IMR-90 (cell line): ENCODE data around the gene MCM5. TPM values are rescaled to one million over a fixed set of nuclear protein-coding genes. Genes with fewer than 3 reads are reported as not detected.

ENCODE experiments used
- ATAC-seq: fragments of 200-7000 bp; cut with Tn5 transposase; 2 replicates; pipeline ENCODE4 v1.9.1; 2020; ENCODE audit warnings: low read depth, mild to moderate bottlenecking, moderate library complexity
- BruUV-seq: library from RNA; stranded (reverse); fragments of 400-500 nt; replicated peaks from 2 replicates; lab custom pipeline; 2021; lab: Mats Ljungman, UMichigan
- CTCF ChIA-PET: fragments of 300-600 bp; formaldehyde crosslinking; extraction: SDS; loops from one replicate; lab custom pipeline; 2021; ENCODE audit warnings: antibody characterized with exemption; lab: Yijun Ruan, JAX
- POLR2A ChIA-PET: fragments of 300-600 bp; sonication (Branson Sonifier 250); formaldehyde crosslinking; loops from one replicate; lab custom pipeline; 2022; ENCODE audit warnings: antibody characterized with exemption; ENCODE audit not compliant: unreplicated experiment; lab: Charles Lee
- DNase-seq: peaks from one replicate; pipeline ENCODE4 v3.0.0; 2013
- H2AFZ ChIP-seq: replicated peaks from 2 replicates; pipeline ENCODE3; 2013; ENCODE audit warnings: low read length, mild to moderate bottlenecking; ENCODE audit not compliant: poor library complexity
- H2AK5ac ChIP-seq: 2 replicates; pipeline ENCODE4 v1.6.1; 2013; ENCODE audit warnings: low read depth, low read length, inconsistent platforms
- H2AK9ac ChIP-seq: replicated peaks from 2 replicates; pipeline ENCODE3; 2013; ENCODE audit warnings: mild to moderate bottlenecking, low read depth, low read length, moderate library complexity; ENCODE audit not compliant: poor library complexity
- H2BK120ac ChIP-seq: 2 replicates; pipeline ENCODE4 v1.6.1; 2013; ENCODE audit warnings: low read depth, low read length, inconsistent platforms
- H2BK15ac ChIP-seq: 3 replicates; pipeline ENCODE4 v1.6.1; 2013; ENCODE audit warnings: low read depth, low read length, inconsistent platforms
- H2BK20ac ChIP-seq: 2 replicates; pipeline ENCODE4 v1.6.1; 2013; ENCODE audit warnings: low read depth, mild to moderate bottlenecking, inconsistent platforms, low read length, moderate library complexity
- H2BK5ac ChIP-seq: 2 replicates; pipeline ENCODE4 v1.6.1; 2013; ENCODE audit warnings: mild to moderate bottlenecking, low read depth, low read length, inconsistent platforms; ENCODE audit not compliant: poor library complexity, severe bottlenecking
- H3K14ac ChIP-seq: replicated peaks from 2 replicates; pipeline ENCODE4 v1.6.1; 2013; ENCODE audit warnings: low read depth, low read length, inconsistent platforms
- H3K18ac ChIP-seq: 2 replicates; pipeline ENCODE4 v1.6.1; 2013; ENCODE audit warnings: low read depth, low read length, control low read depth
- H3K23ac ChIP-seq: 2 replicates; pipeline ENCODE4 v1.6.1; 2013; ENCODE audit warnings: low read depth, low read length, inconsistent platforms
- H3K27ac ChIP-seq: 2 replicates; pipeline ENCODE4 v1.5.1; 2013; ENCODE audit warnings: mild to moderate bottlenecking, control low read depth, low read length; ENCODE audit not compliant: insufficient read depth
- H3K27me3 ChIP-seq: 2 replicates; pipeline ENCODE4 v1.6.1; 2013; ENCODE audit warnings: low read length; ENCODE audit not compliant: control insufficient read depth, insufficient read depth
- H3K36me3 ChIP-seq: 2 replicates; pipeline ENCODE4 v1.6.1; 2013; ENCODE audit warnings: low read length, mixed read lengths; ENCODE audit not compliant: control insufficient read depth, insufficient read depth
- H3K4ac ChIP-seq: 2 replicates; pipeline ENCODE4 v1.6.1; 2013; ENCODE audit warnings: low read depth, low read length, inconsistent platforms
- H3K4me1 ChIP-seq: 2 replicates; pipeline ENCODE4 v1.6.1; 2013; ENCODE audit warnings: low read length, mixed read lengths; ENCODE audit not compliant: control insufficient read depth, insufficient read depth
- H3K4me2 ChIP-seq: 2 replicates; pipeline ENCODE4 v1.6.1; 2013; ENCODE audit warnings: low read depth, mild to moderate bottlenecking, control low read depth, low read length, moderate library complexity
- H3K4me3 ChIP-seq: 2 replicates; pipeline ENCODE4 v1.5.1; 2013; ENCODE audit warnings: low read depth, mild to moderate bottlenecking, control low read depth, low read length, moderate library complexity; ENCODE audit not compliant: insufficient read depth
- H3K56ac ChIP-seq: 2 replicates; pipeline ENCODE4 v1.6.1; 2013; ENCODE audit warnings: low read length, inconsistent platforms; ENCODE audit not compliant: insufficient read depth; ENCODE audit errors: extremely low read depth
- H3K79me1 ChIP-seq, 2 experiments: 2 replicates each; pipeline ENCODE4 v1.6.1; 2013; ENCODE audit warnings: low read length in 2 of 2, inconsistent platforms in 1 of 2, low read depth in 1 of 2
- H3K9ac ChIP-seq: 2 replicates; pipeline ENCODE4 v1.6.1; 2013; ENCODE audit warnings: low read depth, low read length, control low read depth
- H3K9me1 ChIP-seq: 2 replicates; pipeline ENCODE4 v1.6.1; 2013; ENCODE audit warnings: low read length, inconsistent platforms; ENCODE audit not compliant: insufficient read depth
- H3K9me3 ChIP-seq: 2 replicates; pipeline ENCODE4 v1.6.1; 2013; ENCODE audit warnings: low read length; ENCODE audit not compliant: control insufficient read depth, insufficient read depth
- H4K20me1 ChIP-seq: 2 replicates; pipeline ENCODE4 v1.6.1; 2013; ENCODE audit warnings: low read length, inconsistent platforms; ENCODE audit not compliant: insufficient read depth
- H4K5ac ChIP-seq: 2 replicates; pipeline ENCODE4 v1.6.1; 2013; ENCODE audit warnings: mild to moderate bottlenecking, low read depth, low read length, control low read depth
- H4K8ac ChIP-seq, 2 experiments: 2 replicates each; pipeline ENCODE4 v1.6.1; 2013; ENCODE audit warnings: low read depth in 2 of 2, low read length in 2 of 2, control low read depth in 1 of 2, inconsistent platforms in 1 of 2
- H4K91ac ChIP-seq: 2 replicates; pipeline ENCODE4 v1.6.1; 2013; ENCODE audit warnings: low read depth, low read length, inconsistent platforms; ENCODE audit not compliant: insufficient read depth
- BHLHE40 ChIP-seq: fragments of 150-350 bp; IDR thresholded peaks from 2 replicates; pipeline ENCODE4 v1.6.1; 2016; ENCODE audit warnings: mild to moderate bottlenecking, low read depth, low read length
- CEBPB ChIP-seq: IDR thresholded peaks from 2 replicates; pipeline ENCODE4 v1.6.1; 2012; ENCODE audit warnings: low read depth, low read length, improper control_type of control experiment
- CHD1 ChIP-seq: IDR thresholded peaks from 2 replicates; pipeline ENCODE4 v1.6.1; 2012; ENCODE audit warnings: low read depth, low read length, improper control_type of control experiment
- CTCF ChIP-seq: conservative IDR thresholded peaks from 2 replicates; pipeline ENCODE4 v1.5.1; 2012; ENCODE audit warnings: mild to moderate bottlenecking, low read depth, low read length, improper control_type of control experiment
- ELK1 ChIP-seq: fragments of 150-350 bp; IDR thresholded peaks from 2 replicates; pipeline ENCODE4 v1.6.1; 2016; ENCODE audit warnings: low read depth, mild to moderate bottlenecking, low read length, moderate library complexity, borderline replicate concordance
- FOS ChIP-seq: fragments of 150-350 bp; IDR thresholded peaks from 2 replicates; pipeline ENCODE4 v1.6.1; 2016; ENCODE audit warnings: low read depth, low read length
- MAFK ChIP-seq: IDR thresholded peaks from 2 replicates; pipeline ENCODE4 v1.6.1; 2012; ENCODE audit warnings: low read depth, low read length, improper control_type of control experiment
- MAZ ChIP-seq: IDR thresholded peaks from 2 replicates; pipeline ENCODE4 v1.6.1; 2012; ENCODE audit warnings: low read depth, mild to moderate bottlenecking, low read length, improper control_type of control experiment, moderate library complexity, borderline replicate concordance
- MXI1 ChIP-seq: IDR thresholded peaks from 2 replicates; pipeline ENCODE4 v1.6.1; 2012; ENCODE audit warnings: low read depth, mild to moderate bottlenecking, low read length, moderate library complexity, borderline replicate concordance
- NFE2L2 ChIP-seq: fragments of 150-350 bp; IDR thresholded peaks from 2 replicates; pipeline ENCODE4 v1.6.1; 2016; ENCODE audit warnings: low read depth, mild to moderate bottlenecking, low read length
- POLR2A ChIP-seq: IDR thresholded peaks from 2 replicates; pipeline ENCODE4 v1.6.1; 2012; ENCODE audit warnings: mild to moderate bottlenecking, low read depth, low read length
- RAD21 ChIP-seq: IDR thresholded peaks from 2 replicates; pipeline ENCODE4 v1.6.1; 2012; ENCODE audit warnings: low read length, improper control_type of control experiment
- RCOR1 ChIP-seq: IDR thresholded peaks from 2 replicates; pipeline ENCODE4 v1.6.1; 2012; ENCODE audit warnings: mild to moderate bottlenecking, low read length, improper control_type of control experiment; ENCODE audit not compliant: insufficient replicate concordance
- RFX5 ChIP-seq: IDR thresholded peaks from 2 replicates; pipeline ENCODE4 v1.8.0; 2012; ENCODE audit warnings: low read depth, mild to moderate bottlenecking, low read length, moderate library complexity
- SMC3 ChIP-seq: fragments of 150-350 bp; IDR thresholded peaks from 2 replicates; pipeline ENCODE4 v1.6.1; 2016; ENCODE audit warnings: low read depth, mild to moderate bottlenecking, antibody characterized with exemption, low read length, moderate library complexity
- USF2 ChIP-seq: fragments of 150-350 bp; IDR thresholded peaks from 2 replicates; pipeline ENCODE4 v1.6.1; 2017; ENCODE audit warnings: mild to moderate bottlenecking, antibody characterized with exemption, low read length, low read depth
- WGBS, 2 experiments: methylation state at CpG; one replicate each; pipeline versions ENCODE4 v1.1.5 to v1.1.7; 2013; ENCODE audit warnings: missing lambda C conversion rate in 2 of 2; ENCODE audit not compliant: insufficient read length in 1 of 2; ENCODE audit errors: extremely low coverage in 2 of 2; 5-methylcytosine and 5-hydroxymethylcytosine counted together
- dilution Hi-C: fragments of 300-500 bp; cut with HindIII; formaldehyde crosslinking; loops from one replicate; pipeline ENCODE4 v1.14.3; 2018; ENCODE audit warnings: low sequenced_read_pairs; ENCODE audit not compliant: unreplicated experiment
- in situ Hi-C: fragments of 300-500 bp; cut with MboI; formaldehyde crosslinking; loops from 3 replicates; pipeline ENCODE4 v1.14.3; 2019; ENCODE audit warnings: low sequenced_read_pairs, inconsistent platforms, mixed read lengths
- intact Hi-C: fragments of 100-400 bp; cut with micrococcal nuclease; formaldehyde crosslinking; loops from 2 replicates; pipeline ENCODE4 v1.10.0; 2022
- polyA plus RNA-seq, 3 experiments: library from polyadenylated mRNA; depleted of rRNA; stranded (reverse); fragments of >200 nt; gene quantifications; 2 replicates each; pipeline ENCODE4 v1.2.3, GENCODE V29; 2012; ENCODE audit warnings: low replicate concordance in 1 of 3
- total RNA-seq: library from RNA; depleted of rRNA; stranded (reverse); fragments of >200 nt; gene quantifications from 2 replicates; pipeline ENCODE4 v1.2.3, GENCODE V29; 2012

Gene MCM5
- total and polyA plus RNA-seq, 2 of the 4 experiments (the other 2 are of a cell fraction), result 43.0 to 58.6 TPM

- H2BK5ac ChIP-seq, result no peak overlapping the region
- ChIA-PET POLR2A (no interaction called here), CTCF (interaction anchor here (0.5 to 1.1 kb wide), 3 partner anchors 16 to 164 kb away, joined by 3 to 4 read pairs (median 3); no protein-coding TSS in a partner anchor)
- no peak overlapping the region for H4K5ac ChIP-seq
- dilution Hi-C loops (no loop called here), in situ Hi-C loops (loop anchor here (5.0 to 10.0 kb wide), 2 partner anchors 234 to 771 kb away; no protein-coding TSS in a partner anchor), intact Hi-C loops (loop anchor here (5.0 kb wide), 2 partner anchors 384 to 564 kb away; no protein-coding TSS in a partner anchor)
- no peak overlapping the region for H2BK20ac ChIP-seq
- no peak overlapping the region for H3K27ac ChIP-seq
- DNase-seq (no peak), ATAC-seq (no peak)
- H2AK5ac ChIP-seq, result no peak overlapping the region
- no peak overlapping the region for H3K4ac ChIP-seq
- H3K9me3 ChIP-seq, result no peaks in the 10 kb centered on the region
- no peaks in the 10 kb centered on the region for H3K36me3 ChIP-seq
- TF ChIP-seq MXI1 (no peak), SMC3 (no peak), USF2 (no peak), CEBPB (no peak), CTCF (no peak), MAFK (no peak), MAZ (no peak), RFX5 (no peak), RAD21 (no peak), RCOR1 (no peak), BHLHE40 (no peak), ELK1 (no peak), CHD1 (no peak), POLR2A (no peak), FOS (no peak), NFE2L2 (no peak)
- no peak overlapping the region for H2AFZ ChIP-seq
- no peak overlapping the region for H3K18ac ChIP-seq
- no peak overlapping the region for H3K4me2 ChIP-seq
- WGBS, 2 experiments, result no CpG with 5 or more reads among the region's 12 CpGs
- no peak overlapping the region for H3K14ac ChIP-seq
- H4K8ac ChIP-seq, result no peak overlapping the region
- H4K20me1 ChIP-seq, result no peaks in the 10 kb centered on the region
- no peak overlapping the region for H2AK9ac ChIP-seq
- no peak overlapping the region for H3K9ac ChIP-seq
- no peak overlapping the region for H3K56ac ChIP-seq
- no peaks in the 10 kb centered on the region for H3K27me3 ChIP-seq
- H2BK120ac ChIP-seq, result no peak overlapping the region
- H3K9me1 ChIP-seq, result peaks cover 2% of the 10 kb centered on the region; the same call in 1 of the 2 replicates
- no peak overlapping the region for H4K91ac ChIP-seq
- H3K4me1 ChIP-seq, result peaks cover 15% of the 10 kb centered on the region
- H3K4me3 ChIP-seq, result no peak overlapping the region
- no peak overlapping the region for H2BK15ac ChIP-seq
- H3K79me1 ChIP-seq, result no peaks in the 10 kb centered on the region
- BruUV-seq, result no TSS peak
- H3K23ac ChIP-seq, result no peak overlapping the region
These were observed 46.6 kb upstream of the MCM5 start for GRCh38 chr22:35353318-35353717.
